A549 (cell line): Measurements from ENCODE around the gene SLC16A14. TPM values are rescaled to one million over a fixed set of nuclear protein-coding genes. Genes with fewer than 3 reads are reported as not detected.

Experiments
- ATAC-seq, 2 experiments: fragments of 200-7000 bp in 1 of 2; fragments of >200 bp in 1 of 2; cut with Nextera tagmentation in 1 of 2; cut with Tn5 transposase in 1 of 2; 3 replicates each; pipeline versions ENCODE4 v1.8.0 to v1.9.1; 2018 to 2020; ENCODE audit warnings: mild to moderate bottlenecking in 1 of 2, moderate library complexity in 1 of 2
- CTCF ChIA-PET: fragments of 300-600 bp; sonication (Branson Sonifier 250); formaldehyde crosslinking; extraction: SDS; loops from one replicate; lab custom pipeline; 2021; ENCODE audit warnings: antibody characterized with exemption, inconsistent platforms; lab: Yijun Ruan, JAX
- POLR2A ChIA-PET: fragments of 350-600 bp; formaldehyde crosslinking; extraction: SDS; loops from one replicate; lab custom pipeline; 2021; ENCODE audit warnings: antibody characterized with exemption, inconsistent platforms; lab: Yijun Ruan, JAX
- DNase-seq, 2 experiments: peaks; one replicate each; pipeline versions ENCODE4 v3.0.0 to v3.0.0-alpha.2; 2011 to 2016; ENCODE audit warnings: low read depth in 1 of 2, low spot score in 1 of 2
- FAIRE-seq: peaks from 2 replicates; lab custom pipeline; 2011; peaks lifted over from hg19 to GRCh38; lab: Jason Lieb, UNC
- H3K27ac ChIP-seq, 2 experiments: fragments of >200 bp; sonication (Bioruptor Twin); formaldehyde crosslinking; 3 replicates each; pipeline ENCODE4 v1.5.1; 2016 to 2017
- H3K4me1 ChIP-seq: fragments of >200 bp; sonication (Bioruptor Twin); formaldehyde crosslinking; 3 replicates; pipeline ENCODE4 v1.6.1; 2016
- H3K4me2 ChIP-seq: fragments of >200 bp; sonication (Bioruptor Twin); formaldehyde crosslinking; 3 replicates; pipeline ENCODE4 v1.6.1; 2016
- H3K4me3 ChIP-seq: fragments of >200 bp; sonication (Bioruptor Twin); formaldehyde crosslinking; 3 replicates; pipeline ENCODE4 v1.5.1; 2016
- H3K9me3 ChIP-seq: fragments of >200 bp; sonication (Bioruptor Twin); formaldehyde crosslinking; 3 replicates; pipeline ENCODE4 v1.6.1; 2016
- BHLHE40 ChIP-seq: IDR thresholded peaks from 2 replicates; pipeline ENCODE4 v1.6.1; 2012; ENCODE audit warnings: low read depth, low read length, inconsistent platforms
- CBX2 ChIP-seq: fragments of 200-600 bp; sonication (generic); IDR thresholded peaks from 2 replicates; pipeline ENCODE4 v1.6.1; 2016; ENCODE audit warnings: low read depth, mild to moderate bottlenecking, borderline replicate concordance
- CHD4 ChIP-seq: fragments of 200-600 bp; sonication (generic); IDR thresholded peaks from 2 replicates; pipeline ENCODE4 v1.6.1; 2016; ENCODE audit warnings: antibody characterized with exemption, mild to moderate bottlenecking, borderline replicate concordance
- EHMT2 ChIP-seq: fragments of 200-600 bp; sonication (generic); IDR thresholded peaks from 2 replicates; pipeline ENCODE4 v1.6.1; 2016; ENCODE audit warnings: antibody characterized with exemption, low read depth, mild to moderate bottlenecking, moderate library complexity
- ESRRA ChIP-seq: fragments of 150-350 bp; IDR thresholded peaks from 2 replicates; pipeline ENCODE4 v1.6.1; 2014; ENCODE audit warnings: mild to moderate bottlenecking, low read length, borderline replicate concordance
- FOSB ChIP-seq: fragments of 250-450 bp; sonication (Bioruptor Pico); IDR thresholded peaks from 2 replicates; pipeline ENCODE4 v1.5.0; 2020; ENCODE audit warnings: mild to moderate bottlenecking, moderate library complexity
- GATA3 ChIP-seq: IDR thresholded peaks from 2 replicates; pipeline ENCODE4 v1.6.1; 2012; ENCODE audit warnings: borderline replicate concordance
- HEYL ChIP-seq: fragments of 250-450 bp; sonication (Bioruptor Pico); IDR thresholded peaks from 2 replicates; pipeline ENCODE4 v1.8.0; 2021; ENCODE audit warnings: mild to moderate bottlenecking, moderate library complexity
- HOXA7 ChIP-seq: fragments of 250-450 bp; sonication (Bioruptor Pico); IDR thresholded peaks from 2 replicates; pipeline ENCODE4 v1.5.0; 2020; ENCODE audit warnings: mild to moderate bottlenecking, moderate library complexity
- HOXB13 ChIP-seq: fragments of 250-450 bp; sonication (Bioruptor Pico); IDR thresholded peaks from 2 replicates; pipeline ENCODE4 v1.5.0; 2020; ENCODE audit warnings: low read depth, mild to moderate bottlenecking, moderate library complexity
- KDM5A ChIP-seq: fragments of 200-600 bp; sonication (generic); IDR thresholded peaks from 2 replicates; pipeline ENCODE4 v1.6.1; 2016; ENCODE audit warnings: antibody characterized with exemption, mild to moderate bottlenecking
- MAFK ChIP-seq: fragments of 450-650 bp; IDR thresholded peaks from 2 replicates; pipeline ENCODE4 v1.6.1; 2014; ENCODE audit not compliant: partially characterized antibody
- MAZ ChIP-seq: fragments of 150-350 bp; IDR thresholded peaks from 2 replicates; pipeline ENCODE4 v1.6.1; 2014; ENCODE audit warnings: antibody characterized with exemption, low read depth, low read length, borderline replicate concordance
- NFE2L2 ChIP-seq: fragments of 150-350 bp; conservative IDR thresholded peaks from 2 replicates; pipeline ENCODE4 v1.6.1; 2014; ENCODE audit warnings: low read length
- NPAS2 ChIP-seq: fragments of 250-450 bp; sonication (Bioruptor Pico); IDR thresholded peaks from 2 replicates; pipeline ENCODE4 v1.8.0; 2022; ENCODE audit warnings: mild to moderate bottlenecking, moderate library complexity, borderline replicate concordance
- PHF8 ChIP-seq: fragments of 200-600 bp; sonication (generic); IDR thresholded peaks from 2 replicates; pipeline ENCODE4 v1.6.1; 2016; ENCODE audit warnings: low read depth, mild to moderate bottlenecking, antibody characterized with exemption, moderate library complexity, borderline replicate concordance
- POLR2A ChIP-seq: IDR thresholded peaks from 2 replicates; pipeline ENCODE4 v1.6.1; 2012; ENCODE audit warnings: mild to moderate bottlenecking, low read length
- RAD21 ChIP-seq, 2 experiments: fragments of >200 bp in 1 of 2; sonication (Bioruptor Twin) in 1 of 2; formaldehyde crosslinking in 1 of 2; IDR thresholded peaks in 1 of 2; conservative IDR thresholded peaks in 1 of 2; 2 replicates in 1 of 2; 3 replicates in 1 of 2; pipeline ENCODE4 v1.6.1; 2012 to 2018; ENCODE audit warnings: inconsistent platforms in 1 of 2
- RARB ChIP-seq: fragments of 250-450 bp; sonication (Bioruptor Pico); IDR thresholded peaks from 2 replicates; pipeline ENCODE4 v1.8.0; 2021; ENCODE audit warnings: mild to moderate bottlenecking, moderate library complexity
- RFX5 ChIP-seq: fragments of 450-650 bp; IDR thresholded peaks from 2 replicates; pipeline ENCODE4 v1.7.1; 2014; ENCODE audit warnings: antibody characterized with exemption, mild to moderate bottlenecking, moderate library complexity
- RNF2 ChIP-seq: fragments of 200-600 bp; sonication (generic); IDR thresholded peaks from 2 replicates; pipeline ENCODE4 v1.6.1; 2016; ENCODE audit warnings: low read depth, mild to moderate bottlenecking, antibody characterized with exemption, moderate library complexity, borderline replicate concordance
- TFCP2L1 ChIP-seq: fragments of 250-450 bp; sonication (Bioruptor Pico); IDR thresholded peaks from 2 replicates; pipeline ENCODE4 v1.5.0; 2021; ENCODE audit warnings: mild to moderate bottlenecking
- ZFP36 ChIP-seq: fragments of 450-650 bp; IDR thresholded peaks from 2 replicates; pipeline ENCODE4 v1.6.1; 2014; ENCODE audit warnings: borderline replicate concordance; ENCODE audit not compliant: partially characterized antibody
- WGBS: methylation state at CpG from one replicate; pipeline ENCODE4 v1.1.6; 2017; ENCODE audit errors: missing lambda C conversion rate; 5-methylcytosine and 5-hydroxymethylcytosine counted together
- polyA plus RNA-seq, 4 experiments: library from polyadenylated mRNA; depleted of rRNA in 3 of 4; stranded (reverse); fragments of >200 nt; fragmentation: RNase III in 1 of 4; extraction: RNeasy Plus Mini Kit Qiagen cat#74134 plus additional on column Dnase treatment in 1 of 4; gene quantifications; 2 replicates in 3 of 4; 3 replicates in 1 of 4; pipeline ENCODE4 v1.2.3, GENCODE V29; 2011 to 2017
- TF ChIP-seq, protein P1 (sequence below): fragments of >200 bp; sonication (Bioruptor Twin); formaldehyde crosslinking; IDR thresholded peaks from 3 replicates; pipeline ENCODE4 v1.6.1; 2016
- TF ChIP-seq, protein P2 (sequence below): IDR thresholded peaks from 2 replicates; pipeline ENCODE4 v1.6.1; 2012
- TF ChIP-seq, protein P3 (sequence below): fragments of 450-650 bp; IDR thresholded peaks from 2 replicates; pipeline ENCODE4 v1.6.1; 2014; ENCODE audit warnings: antibody characterized with exemption

The SLC16A14 gene
- polyA plus RNA-seq, 2 of the 4 experiments (the other 2 are of a cell fraction): 0.37 to 1.1 TPM

DNA sequence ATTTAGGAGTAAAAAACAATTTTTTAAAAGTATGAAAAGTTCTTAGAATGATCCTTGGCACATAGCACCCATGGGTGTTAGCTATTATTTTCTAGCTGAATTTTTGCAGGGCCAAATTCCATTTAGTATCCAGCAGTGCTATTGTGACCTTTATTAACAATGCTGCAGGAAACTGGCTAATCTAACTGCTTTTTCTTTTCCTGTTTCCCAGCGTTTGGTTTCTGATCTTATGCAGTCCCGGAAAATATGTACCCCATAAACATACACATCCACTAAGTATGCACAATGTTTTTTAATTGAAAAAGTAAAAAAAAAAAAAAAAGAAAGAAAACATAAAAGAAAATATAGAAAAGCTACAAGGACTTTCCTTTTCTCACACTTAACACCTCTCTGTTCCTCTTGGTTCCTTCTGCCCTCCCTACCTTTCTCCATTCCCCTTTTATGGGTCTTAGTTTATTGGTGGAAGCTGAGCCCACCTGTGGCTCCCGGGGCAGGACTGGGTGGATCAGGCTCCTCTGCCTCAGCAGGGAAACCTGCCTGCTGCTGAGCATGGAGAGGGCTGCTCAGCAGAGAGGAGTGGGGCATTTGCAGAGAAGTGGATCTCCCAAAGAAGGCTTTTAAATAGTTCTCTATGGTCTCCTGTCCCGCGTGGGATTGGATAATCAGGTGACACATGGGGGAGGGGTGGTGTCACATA, 9.3 kb upstream of the SLC16A14 start:
- 66% methylated on average over 5 of the region's 5 CpGs for WGBS
- Histone ChIP-seq H3K4me1 (no peaks in the 10 kb centered on the region), H3K4me3 (no peak overlapping the region)
- ChIA-PET POLR2A (no interaction called here), CTCF (no interaction called here)
- TF ChIP-seq, protein P1, sequence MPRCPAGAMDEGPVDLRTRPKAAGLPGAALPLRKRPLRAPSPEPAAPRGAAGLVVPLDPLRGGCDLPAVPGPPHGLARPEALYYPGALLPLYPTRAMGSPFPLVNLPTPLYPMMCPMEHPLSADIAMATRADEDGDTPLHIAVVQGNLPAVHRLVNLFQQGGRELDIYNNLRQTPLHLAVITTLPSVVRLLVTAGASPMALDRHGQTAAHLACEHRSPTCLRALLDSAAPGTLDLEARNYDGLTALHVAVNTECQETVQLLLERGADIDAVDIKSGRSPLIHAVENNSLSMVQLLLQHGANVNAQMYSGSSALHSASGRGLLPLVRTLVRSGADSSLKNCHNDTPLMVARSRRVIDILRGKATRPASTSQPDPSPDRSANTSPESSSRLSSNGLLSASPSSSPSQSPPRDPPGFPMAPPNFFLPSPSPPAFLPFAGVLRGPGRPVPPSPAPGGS: no peak
- TF ChIP-seq, protein P2, sequence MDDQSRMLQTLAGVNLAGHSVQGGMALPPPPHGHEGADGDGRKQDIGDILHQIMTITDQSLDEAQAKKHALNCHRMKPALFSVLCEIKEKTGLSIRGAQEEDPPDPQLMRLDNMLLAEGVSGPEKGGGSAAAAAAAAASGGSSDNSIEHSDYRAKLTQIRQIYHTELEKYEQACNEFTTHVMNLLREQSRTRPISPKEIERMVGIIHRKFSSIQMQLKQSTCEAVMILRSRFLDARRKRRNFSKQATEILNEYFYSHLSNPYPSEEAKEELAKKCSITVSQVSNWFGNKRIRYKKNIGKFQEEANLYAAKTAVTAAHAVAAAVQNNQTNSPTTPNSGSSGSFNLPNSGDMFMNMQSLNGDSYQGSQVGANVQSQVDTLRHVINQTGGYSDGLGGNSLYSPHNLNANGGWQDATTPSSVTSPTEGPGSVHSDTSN: no peak
- TF ChIP-seq KDM5A (no peak), PHF8 (no peak), RFX5 (no peak), TFCP2L1 (CRISPR knock-in tag) (no peak), RNF2 (no peak), FOSB (no peak), CHD4 (no peak), GATA3 (no peak), RAD21 (conservative IDR thresholded peaks at IDR 0.05 in 1 of 2, IDR thresholded peaks at IDR 0.05 in 1 of 2) (no peak), HOXB13 (CRISPR knock-in tag) (no peak), EHMT2 (no peak), MAFK (no peak), HEYL (no peak), CBX2 (no peak), NFE2L2 (no peak), MAZ (no peak)
- TF ChIP-seq, all 56 proteins: peak for 0
- no peaks in the 10 kb centered on the region for H3K9me3 ChIP-seq
- ATAC-seq (no peak), DNase-seq (no peak), FAIRE-seq (no peak)
- H3K27ac ChIP-seq: no peak overlapping the region
- no peak overlapping the region for H3K4me2 ChIP-seq

DNA sequence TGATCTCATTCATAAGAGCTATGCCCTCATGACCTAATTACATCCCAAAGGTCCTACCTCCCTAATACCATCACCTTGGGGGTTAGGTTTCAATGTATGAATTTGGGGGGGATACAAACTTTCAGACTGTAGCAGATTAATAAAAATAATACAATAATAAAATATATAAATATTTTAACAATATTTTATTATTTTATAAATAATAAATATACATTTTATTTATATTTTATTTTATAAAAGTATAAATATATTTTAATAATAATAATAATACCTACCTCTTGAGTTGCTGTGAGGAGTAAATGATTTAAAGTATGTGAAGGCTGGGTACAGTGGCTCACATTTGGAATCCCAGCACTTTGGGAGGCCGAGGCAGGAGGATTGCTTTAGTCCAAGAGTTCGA, 8.1 kb upstream of the SLC16A14 start:
- no peak overlapping the region for H3K4me2 ChIP-seq
- H3K4me3 ChIP-seq: no peak overlapping the region
- H3K27ac ChIP-seq: no peak overlapping the region
- 16% methylated on average over 2 of the region's 2 CpGs for WGBS
- ChIA-PET CTCF (interaction anchor here (1.0 to 1.1 kb wide), 2 partner anchors 8 to 9 kb away, joined by 4 to 5 read pairs; no protein-coding TSS in a partner anchor), POLR2A (no interaction called here)
- ATAC-seq (no peak), DNase-seq (no peak), FAIRE-seq (no peak)
- no peaks in the 10 kb centered on the region for H3K9me3 ChIP-seq
- TF ChIP-seq GATA3 (no peak), CHD4 (no peak), BHLHE40 (no peak), NPAS2 (CRISPR knock-in tag) (no peak), ESRRA (no peak), ZFP36 (no peak), POLR2A (no peak), RARB (CRISPR knock-in tag) (no peak), HOXA7 (CRISPR knock-in tag) (no peak), RFX5 (no peak)
- TF ChIP-seq, protein P3, sequence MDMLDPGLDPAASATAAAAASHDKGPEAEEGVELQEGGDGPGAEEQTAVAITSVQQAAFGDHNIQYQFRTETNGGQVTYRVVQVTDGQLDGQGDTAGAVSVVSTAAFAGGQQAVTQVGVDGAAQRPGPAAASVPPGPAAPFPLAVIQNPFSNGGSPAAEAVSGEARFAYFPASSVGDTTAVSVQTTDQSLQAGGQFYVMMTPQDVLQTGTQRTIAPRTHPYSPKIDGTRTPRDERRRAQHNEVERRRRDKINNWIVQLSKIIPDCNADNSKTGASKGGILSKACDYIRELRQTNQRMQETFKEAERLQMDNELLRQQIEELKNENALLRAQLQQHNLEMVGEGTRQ: no peak
- TF ChIP-seq, protein P2: no peak
- H3K4me1 ChIP-seq: no peaks in the 10 kb centered on the region
